Activated naive CD4-positive, alpha-beta T cell treated with anti-CD3 and anti-CD28 coated beads, Interleukin-2, amount 50 U/mL, for 24 hours (primary cell): ENCODE results near the gene INSL6.
"Not testable (repeated sequence)": the region's sequence is repeated elsewhere in the genome, so short reads cannot be mapped to it uniquely, and the experiment has no call there.

Experiments
- H3K27ac Mint-ChIP-seq: one replicate; pipeline ENCODE4 v1.8.0; 2021; ENCODE audit warnings: mild to moderate bottlenecking, mixed read lengths
- H3K27me3 Mint-ChIP-seq: one replicate; pipeline ENCODE4 v1.8.0; 2021; ENCODE audit warnings: mixed read lengths
- H3K36me3 Mint-ChIP-seq: one replicate; pipeline ENCODE4 v1.8.0; 2021; ENCODE audit warnings: mixed read lengths
- H3K4me1 Mint-ChIP-seq: one replicate; pipeline ENCODE4 v1.8.0; 2021; ENCODE audit warnings: mixed read lengths
- H3K4me3 Mint-ChIP-seq: one replicate; pipeline ENCODE4 v1.8.0; 2021; ENCODE audit warnings: mild to moderate bottlenecking, mixed read lengths
- H3K9me3 Mint-ChIP-seq: one replicate; pipeline ENCODE4 v1.8.0; 2021; ENCODE audit warnings: mixed read lengths

The INSL6 gene

DNA sequence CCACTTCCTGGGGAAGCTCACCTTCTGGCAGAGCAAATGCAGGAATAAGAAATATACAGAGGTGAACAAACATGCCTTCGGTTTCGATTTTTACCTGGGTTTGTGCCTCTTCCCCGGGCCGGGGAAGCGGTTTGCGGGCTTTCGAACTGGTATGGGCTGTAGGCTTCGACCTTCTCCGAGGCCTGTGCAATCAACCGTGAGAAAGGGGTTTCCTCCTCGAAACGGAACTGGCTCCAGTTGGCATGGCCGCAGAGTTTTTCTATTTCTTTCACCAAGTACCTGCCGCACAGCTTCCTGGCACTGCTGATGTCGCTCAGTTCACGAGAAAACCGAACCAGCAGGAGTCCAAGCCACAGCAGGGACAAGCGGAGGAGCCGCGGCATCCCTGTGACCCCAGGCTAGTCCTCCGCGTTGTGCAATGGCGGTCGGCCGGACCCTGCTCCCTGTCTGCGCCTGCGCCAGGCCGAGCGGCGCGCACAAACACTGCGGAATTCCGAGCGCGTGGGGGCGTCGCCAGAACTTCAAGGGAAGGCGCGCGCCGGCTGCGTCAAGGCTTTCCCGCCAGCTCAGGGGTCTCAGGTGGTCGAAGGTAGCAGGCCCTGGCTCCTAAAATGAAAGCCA, at the start of gene INSL6:
INSL6 (minus strand) TSS at position 420 of the 621 bp plus-strand sequence; CDS start at position 383, 37 bp downstream.
- Mint-ChIP-seq H3K9me3 (no peaks in the 10 kb centered on the region), H3K27me3 (no peaks in the 10 kb centered on the region), H3K4me1 (peaks cover 18% of the 10 kb centered on the region), H3K27ac (no peak within 1 kb of the TSS), H3K4me3 (no peak within 1 kb of the TSS), H3K36me3 (no peaks in the 10 kb centered on the region)

- no peaks in the 10 kb centered on the region for H3K36me3 Mint-ChIP-seq
- no peaks in the 10 kb centered on the region for H3K9me3 Mint-ChIP-seq
- no peak within 1 kb of the TSS for H3K27ac Mint-ChIP-seq
- no peaks in the 10 kb centered on the region for H3K4me1 Mint-ChIP-seq
- no peaks in the 10 kb centered on the region for H3K27me3 Mint-ChIP-seq
- no peak within 1 kb of the TSS for H3K4me3 Mint-ChIP-seq
These were observed 45.8 kb upstream of the INSL6 start, which contains the start of gene INSL4 for GRCh38 chr9:5231212-5231611. Gene INSL4 (plus strand): TSS chr9:5231419. CDS start chr9:5231524, 105 bp downstream.

DNA sequence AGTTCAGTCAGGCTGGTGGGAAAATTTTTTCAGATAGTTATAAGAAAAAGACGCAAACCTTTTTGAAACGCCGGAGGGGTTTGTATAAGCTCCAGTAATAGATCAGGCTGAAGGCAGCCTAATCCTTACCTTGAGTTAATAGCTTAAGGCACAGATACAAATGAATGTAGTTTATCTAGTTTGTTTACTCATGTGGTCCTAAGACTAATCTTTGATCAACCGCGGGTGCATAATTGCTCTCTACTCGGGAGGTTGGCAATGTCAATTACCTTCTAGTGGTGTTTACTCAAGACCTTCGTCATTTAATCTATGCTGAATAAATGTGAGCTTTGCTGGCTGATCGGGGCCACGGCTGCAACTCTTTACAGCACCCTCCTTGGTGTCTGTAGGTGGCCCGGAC, 45.1 kb upstream of the INSL6 start:
- no peak overlapping the region for H3K27ac Mint-ChIP-seq

DNA sequence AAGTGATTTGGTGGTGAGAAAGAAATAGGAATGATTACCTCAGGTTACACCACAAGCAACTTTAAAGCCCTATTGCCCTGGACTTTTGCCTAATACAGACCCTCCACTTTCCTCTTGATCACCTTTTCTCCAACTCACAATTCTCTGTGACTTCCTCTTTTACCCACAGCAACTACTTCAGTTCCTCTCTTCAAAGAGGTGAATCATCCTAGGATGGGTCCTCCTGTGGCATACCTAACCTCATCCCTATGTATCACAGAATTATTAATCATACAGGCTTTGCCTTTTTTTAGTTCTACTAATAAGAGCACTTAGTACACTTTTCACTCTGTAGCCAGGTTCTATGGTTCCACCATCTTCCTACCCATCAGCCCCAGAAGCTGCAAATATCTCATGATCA, 19.6 kb upstream of the INSL6 start:
- Mint-ChIP-seq H3K4me1 (no peaks in the 10 kb centered on the region), H3K27ac (no peak overlapping the region), H3K36me3 (peaks cover 4% of the 10 kb centered on the region), H3K9me3 (peaks cover 6% of the 10 kb centered on the region), H3K27me3 (no peaks in the 10 kb centered on the region), H3K4me3 (no peak overlapping the region)

More for the DNA sequence above, 45.1 kb upstream of the INSL6 start:
- Mint-ChIP-seq H3K9me3 (no peaks in the 10 kb centered on the region), H3K36me3 (no peaks in the 10 kb centered on the region), H3K4me3 (no peak overlapping the region), H3K4me1 (no peaks in the 10 kb centered on the region), H3K27me3 (no peaks in the 10 kb centered on the region)

GRCh38 chr9:5195463-5195862, 10.0 kb upstream of the INSL6 start:
- H3K9me3 Mint-ChIP-seq, result no peaks in the 10 kb centered on the region
- no peak overlapping the region for H3K27ac Mint-ChIP-seq
- H3K27me3 Mint-ChIP-seq, result no peaks in the 10 kb centered on the region
- H3K4me3 Mint-ChIP-seq, result no peak overlapping the region
- no peaks in the 10 kb centered on the region for H3K4me1 Mint-ChIP-seq
- H3K36me3 Mint-ChIP-seq, result no peaks in the 10 kb centered on the region

DNA sequence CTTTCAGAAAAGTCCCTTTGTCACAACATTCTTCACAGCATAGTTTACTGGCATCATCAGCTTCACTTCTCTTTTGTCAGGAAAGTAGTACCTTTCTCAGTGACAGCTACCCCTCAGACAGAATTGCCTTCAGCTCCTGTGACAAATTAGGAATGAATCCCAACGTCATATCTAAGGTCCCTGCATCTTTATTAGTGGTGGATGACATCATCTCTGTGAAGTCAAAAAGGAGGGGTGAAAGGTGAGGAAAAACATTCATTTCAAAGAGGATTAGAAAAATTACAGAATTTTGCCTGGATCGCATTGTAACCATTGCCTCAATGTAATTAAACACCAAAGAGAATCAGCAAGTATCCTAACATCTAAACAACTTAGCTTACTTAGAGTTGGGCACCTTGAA, 7.9 kb upstream of the INSL6 start:
- H3K4me3 Mint-ChIP-seq, result no peak overlapping the region
- no peaks in the 10 kb centered on the region for H3K4me1 Mint-ChIP-seq
- no peak overlapping the region for H3K27ac Mint-ChIP-seq
- H3K9me3 Mint-ChIP-seq, result no peaks in the 10 kb centered on the region
- no peaks in the 10 kb centered on the region for H3K36me3 Mint-ChIP-seq
- H3K27me3 Mint-ChIP-seq, result no peaks in the 10 kb centered on the region

DNA sequence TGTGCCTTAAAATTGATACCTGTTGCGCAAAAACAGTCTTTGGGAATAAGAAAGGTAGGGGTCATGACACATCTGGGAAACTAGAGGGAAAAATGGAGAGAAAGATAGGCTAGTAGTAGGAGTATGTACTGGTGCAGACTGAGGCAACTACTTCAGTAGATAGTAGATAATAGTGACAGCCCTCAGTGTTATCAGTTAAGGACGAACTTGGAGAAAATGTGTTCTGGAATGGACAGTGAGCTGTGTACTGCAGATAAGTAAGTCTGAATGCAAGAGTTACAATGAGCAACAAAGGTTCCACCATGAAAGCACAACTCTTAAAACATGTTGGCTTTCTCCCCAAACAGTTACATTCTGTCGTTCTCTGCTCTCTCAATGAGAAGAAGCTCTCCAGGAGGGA, 6.5 kb upstream of the INSL6 start:
- Mint-ChIP-seq H3K27ac (no peak overlapping the region), H3K4me3 (no peak overlapping the region), H3K4me1 (peaks cover 2% of the 10 kb centered on the region), H3K9me3 (no peaks in the 10 kb centered on the region), H3K36me3 (no peaks in the 10 kb centered on the region), H3K27me3 (no peaks in the 10 kb centered on the region)

GRCh38 chr9:5188060-5188984, 2.9 kb upstream of the INSL6 start:
- Mint-ChIP-seq H3K27me3 (no peaks in the 10 kb centered on the region), H3K36me3 (no peaks in the 10 kb centered on the region), H3K4me1 (peaks cover 16% of the 10 kb centered on the region), H3K4me3 (no peak overlapping the region), H3K9me3 (no peaks in the 10 kb centered on the region), H3K27ac (no peak overlapping the region)

DNA sequence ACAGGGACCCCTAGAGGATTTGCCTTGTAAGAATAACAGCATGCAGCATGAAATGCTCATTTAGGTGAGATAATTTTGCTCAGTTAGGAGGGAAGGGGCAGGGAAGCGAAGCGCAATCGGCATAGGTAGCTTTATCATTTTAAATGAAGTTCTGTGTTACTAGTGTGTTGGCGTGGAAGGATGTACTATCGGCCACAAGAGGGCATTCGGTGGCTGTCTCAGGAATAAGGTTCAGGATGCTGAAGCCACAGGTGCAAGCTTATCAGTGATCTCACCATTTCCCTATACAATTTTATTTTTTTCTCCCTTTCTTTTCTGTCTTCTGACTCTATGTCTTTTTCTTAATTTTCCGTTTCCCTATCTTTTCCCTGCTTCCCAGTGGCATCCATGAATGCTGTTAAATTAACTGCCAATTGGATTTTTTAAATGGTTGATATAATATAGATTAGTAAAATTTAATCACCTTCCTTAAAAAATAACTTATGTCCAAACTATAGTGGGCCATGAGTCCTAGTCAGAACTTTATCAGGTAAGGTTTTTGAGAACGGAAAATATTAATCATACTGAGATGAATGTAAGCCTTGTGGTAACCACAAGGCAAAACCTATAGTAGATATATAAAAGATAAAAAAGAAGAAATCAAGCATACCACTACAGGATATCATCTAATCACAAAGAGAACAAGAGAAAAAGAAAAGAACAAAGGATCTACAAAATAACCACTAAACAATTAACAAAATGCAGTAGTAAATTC, 1.2 kb upstream of the INSL6 start:
- no peak overlapping the region for H3K4me3 Mint-ChIP-seq
- peaks cover 18% of the 10 kb centered on the region for H3K4me1 Mint-ChIP-seq
- no peaks in the 10 kb centered on the region for H3K27me3 Mint-ChIP-seq
- H3K27ac Mint-ChIP-seq, result no peak overlapping the region
- H3K36me3 Mint-ChIP-seq, result no peaks in the 10 kb centered on the region
- no peaks in the 10 kb centered on the region for H3K9me3 Mint-ChIP-seq

DNA sequence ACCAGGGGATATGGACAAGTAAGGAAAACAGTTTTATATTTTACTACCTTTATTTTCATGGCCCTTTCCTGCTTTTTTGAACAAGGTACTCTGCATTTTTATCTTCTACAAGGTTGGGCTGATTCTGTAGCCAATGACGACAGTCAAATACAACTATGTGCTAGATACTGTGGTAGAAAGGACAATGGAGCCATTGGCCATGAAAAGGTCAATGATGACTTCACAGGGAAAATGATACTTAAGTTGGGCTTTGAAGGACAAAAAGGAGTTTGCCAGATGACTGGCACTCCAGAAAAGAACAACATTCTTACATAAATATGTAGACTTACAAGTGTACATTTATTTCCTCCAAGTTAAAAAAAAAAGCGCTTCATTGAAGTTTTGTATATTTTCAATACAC, 663 bp downstream of the INSL6 start:
- H3K27ac Mint-ChIP-seq, result no peak overlapping the region
- H3K36me3 Mint-ChIP-seq, result no peaks in the 10 kb centered on the region
- H3K4me3 Mint-ChIP-seq, result no peak overlapping the region
- H3K27me3 Mint-ChIP-seq, result no peaks in the 10 kb centered on the region
- H3K9me3 Mint-ChIP-seq, result no peaks in the 10 kb centered on the region
- peaks cover 18% of the 10 kb centered on the region for H3K4me1 Mint-ChIP-seq

- H3K9me3 Mint-ChIP-seq, H3K27me3 Mint-ChIP-seq, H3K27ac Mint-ChIP-seq, H3K36me3 Mint-ChIP-seq, H3K4me3 Mint-ChIP-seq: not testable (repeated sequence)
- H3K4me1 Mint-ChIP-seq, result peaks cover 23% of the 10 kb centered on the region
These were observed 4.8 kb downstream of the INSL6 start for GRCh38 chr9:5180631-5181030.

GRCh38 chr9:5178126-5178805, 7.2 kb downstream of the INSL6 start:
- Mint-ChIP-seq H3K9me3 (no peaks in the 10 kb centered on the region), H3K4me1 (peaks cover 17% of the 10 kb centered on the region), H3K27ac (peak overlapping the region; percentile 1), H3K36me3 (no peaks in the 10 kb centered on the region), H3K27me3 (no peaks in the 10 kb centered on the region), H3K4me3 (peak overlapping the region; percentile 16)

- no peaks in the 10 kb centered on the region for H3K27me3 Mint-ChIP-seq
- H3K27ac Mint-ChIP-seq, result no peak overlapping the region
- H3K9me3 Mint-ChIP-seq, result peaks cover 34% of the 10 kb centered on the region
- no peaks in the 10 kb centered on the region for H3K4me1 Mint-ChIP-seq
- no peak overlapping the region for H3K4me3 Mint-ChIP-seq
- H3K36me3 Mint-ChIP-seq, result peaks cover 69% of the 10 kb centered on the region
These were observed 39.2 kb downstream of the INSL6 start for GRCh38 chr9:5146241-5146640.

DNA sequence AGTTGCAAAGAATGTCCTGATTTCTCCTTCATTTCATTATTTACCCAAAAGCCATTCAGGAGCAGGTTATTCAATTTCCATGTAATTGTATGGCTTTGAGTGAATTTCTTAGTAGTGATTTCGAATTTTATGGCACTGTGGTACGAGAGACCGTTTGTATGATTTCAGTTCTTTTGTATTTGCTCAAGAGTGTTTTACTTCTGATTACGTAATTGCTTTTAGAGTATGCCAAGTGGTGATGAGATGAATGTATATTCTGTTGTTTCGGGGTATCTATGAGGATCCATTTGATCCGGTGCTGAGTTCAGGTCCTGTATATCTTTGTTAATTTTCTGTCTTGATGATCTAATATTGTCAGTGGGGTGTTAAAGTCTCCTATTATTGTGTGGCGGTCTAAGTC, 41.2 kb downstream of the INSL6 start:
- peaks cover 7% of the 10 kb centered on the region for H3K4me1 Mint-ChIP-seq
- no peak overlapping the region for H3K4me3 Mint-ChIP-seq
- H3K9me3 Mint-ChIP-seq, result peaks cover 24% of the 10 kb centered on the region
- H3K27ac Mint-ChIP-seq, result no peak overlapping the region
- no peaks in the 10 kb centered on the region for H3K27me3 Mint-ChIP-seq
- H3K36me3 Mint-ChIP-seq, result peaks cover 59% of the 10 kb centered on the region

DNA sequence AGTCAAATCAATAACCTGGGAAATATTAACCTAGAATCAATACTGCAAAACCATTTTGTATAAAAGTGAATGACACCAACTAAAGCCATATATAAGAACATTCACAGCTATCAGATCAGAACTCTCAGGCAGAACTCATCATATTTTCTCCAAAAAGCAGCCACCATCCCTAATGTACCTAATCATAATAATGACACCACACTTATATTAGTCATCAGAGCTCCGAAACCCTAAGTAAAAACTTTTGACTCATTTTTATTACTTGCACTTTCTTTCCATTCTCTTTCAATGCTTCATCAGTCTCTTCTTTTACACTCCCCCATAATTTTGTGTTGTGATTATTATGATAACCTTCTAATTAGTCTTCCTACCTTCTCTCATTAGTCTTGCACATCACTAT, 45.3 kb downstream of the INSL6 start:
- H3K9me3 Mint-ChIP-seq, result peaks cover 39% of the 10 kb centered on the region
- H3K4me1 Mint-ChIP-seq, result peaks cover 7% of the 10 kb centered on the region
- no peaks in the 10 kb centered on the region for H3K27me3 Mint-ChIP-seq
- no peak overlapping the region for H3K27ac Mint-ChIP-seq
- peaks cover 34% of the 10 kb centered on the region for H3K36me3 Mint-ChIP-seq
- H3K4me3 Mint-ChIP-seq, result no peak overlapping the region
